OCI-M2 (cell line): ENCODE results near the gene C2CD4A.
A peak's percentile ranks its signal among the peaks of the same experiment; 100 is the strongest.
"Not testable (repeated sequence)": the region's sequence is repeated elsewhere in the genome, so short reads cannot be mapped to it uniquely, and the experiment has no call there.

Experiments
- DNase-seq: peaks from one replicate; lab custom pipeline; 2025; ENCODE audit not compliant: unreplicated experiment; lab: John Stamatoyannopoulos, UW

Gene C2CD4A, protein sequence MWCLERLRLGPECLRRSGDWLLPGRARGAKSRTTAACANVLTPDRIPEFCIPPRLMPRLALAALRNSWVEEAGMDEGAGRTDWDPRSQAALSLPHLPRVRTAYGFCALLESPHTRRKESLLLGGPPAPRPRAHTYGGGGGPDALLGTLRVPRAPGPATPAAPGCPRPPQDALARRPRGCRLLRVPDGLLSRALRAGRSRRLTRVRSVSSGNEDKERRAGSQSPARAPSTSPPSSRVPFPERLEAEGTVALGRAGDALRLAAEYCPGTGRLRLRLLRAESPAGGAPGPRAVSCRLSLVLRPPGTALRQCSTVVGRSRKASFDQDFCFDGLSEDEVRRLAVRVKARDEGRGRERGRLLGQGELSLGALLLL

DNA sequence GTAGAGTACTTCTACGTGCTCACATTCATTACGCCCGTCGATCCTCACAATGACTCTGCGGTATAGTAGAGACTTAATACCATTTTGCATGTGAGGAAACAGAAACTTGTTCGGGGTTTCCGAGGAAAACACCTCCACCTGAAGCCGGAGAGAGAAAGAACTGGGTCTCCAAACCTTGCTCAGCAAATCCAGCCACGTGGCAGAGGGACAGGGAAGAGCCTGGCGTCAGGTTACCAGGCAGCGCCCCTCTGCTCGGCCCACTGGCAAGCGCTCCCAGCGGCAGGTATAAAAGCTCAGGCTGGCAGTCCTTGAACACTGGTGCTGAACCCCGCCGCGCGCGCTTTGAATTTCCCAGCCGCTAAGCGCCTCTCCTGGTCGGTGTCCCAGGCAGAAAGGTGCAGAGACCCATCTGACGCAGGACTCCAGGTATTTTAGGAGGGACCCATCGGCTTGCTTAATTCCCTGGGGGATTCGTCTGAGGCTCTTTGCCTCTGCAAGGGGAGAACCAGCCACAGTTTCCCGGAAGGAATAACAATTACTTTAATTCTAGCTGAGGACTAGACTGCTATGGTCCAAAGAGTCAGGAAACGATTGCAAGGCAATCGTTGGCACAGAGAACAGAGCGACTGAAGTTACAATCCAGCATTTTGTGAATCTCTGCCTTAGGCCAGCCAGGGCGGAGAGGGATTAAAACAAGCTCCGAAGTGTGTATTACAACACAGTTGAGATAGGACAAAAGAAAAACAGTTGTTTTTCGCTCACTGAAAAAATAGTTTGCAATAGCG lies at the start of gene C2CD4A:
Gene C2CD4A (plus strand): TSS at position 315 of the 785 bp plus-strand sequence. CDS start 637 bp downstream, outside the sequence.
- no peak for DNase-seq

DNA sequence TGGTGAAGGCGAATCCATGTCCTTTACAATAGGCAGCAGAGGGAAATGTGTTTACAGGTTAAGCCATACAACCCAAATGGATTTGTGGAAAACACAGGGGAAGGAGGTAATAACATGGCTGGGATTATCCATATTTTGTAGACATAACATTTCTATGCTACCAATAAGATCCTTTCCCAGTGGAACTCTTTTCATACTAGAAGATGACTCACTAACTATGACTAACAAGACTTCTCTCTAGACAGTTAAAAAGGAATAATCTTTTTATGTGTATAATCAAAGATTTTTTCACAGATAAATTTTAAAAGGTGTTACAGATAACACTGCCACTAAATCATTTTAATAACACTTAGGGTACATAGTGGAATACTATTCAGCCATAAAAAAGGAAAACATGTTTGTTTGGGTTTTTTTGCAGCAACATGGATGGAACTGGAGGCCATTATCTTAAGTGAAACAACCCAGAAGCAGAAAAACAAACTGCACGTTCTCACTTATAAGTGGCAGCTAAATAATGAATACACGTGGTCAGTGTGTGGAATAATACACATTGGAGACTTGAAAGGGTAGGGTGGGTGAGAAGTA lies 46.1 kb upstream of the C2CD4A start:
- DNase-seq = no peak

DNA sequence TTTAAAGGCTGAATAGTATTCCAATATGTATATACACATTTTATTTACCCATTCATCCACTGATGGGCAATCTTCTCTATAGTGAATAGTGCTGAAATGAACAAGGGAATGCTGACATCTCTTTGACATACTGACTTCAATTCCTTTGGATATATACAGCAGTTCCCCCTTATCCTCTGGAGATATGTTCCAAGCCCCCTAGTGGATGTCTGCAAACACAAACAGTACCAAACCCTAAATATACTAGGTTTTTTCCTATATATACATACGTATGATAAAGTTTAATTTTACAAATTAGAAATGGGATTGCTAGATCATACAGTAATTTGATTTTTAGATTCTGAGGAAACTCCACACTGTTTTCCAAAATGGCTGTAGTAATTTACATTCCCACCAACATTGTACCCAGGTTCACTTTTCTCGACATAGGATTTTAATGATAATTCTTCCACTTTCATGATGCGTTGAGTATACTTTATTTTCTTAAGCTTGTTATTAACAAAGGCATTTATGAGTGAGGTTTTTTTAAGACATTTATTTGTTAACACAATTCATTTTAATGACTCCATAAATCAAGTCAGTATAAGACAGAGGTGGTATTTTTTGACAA lies 44.7 kb upstream of the C2CD4A start:
- DNase-seq = no peak

DNA sequence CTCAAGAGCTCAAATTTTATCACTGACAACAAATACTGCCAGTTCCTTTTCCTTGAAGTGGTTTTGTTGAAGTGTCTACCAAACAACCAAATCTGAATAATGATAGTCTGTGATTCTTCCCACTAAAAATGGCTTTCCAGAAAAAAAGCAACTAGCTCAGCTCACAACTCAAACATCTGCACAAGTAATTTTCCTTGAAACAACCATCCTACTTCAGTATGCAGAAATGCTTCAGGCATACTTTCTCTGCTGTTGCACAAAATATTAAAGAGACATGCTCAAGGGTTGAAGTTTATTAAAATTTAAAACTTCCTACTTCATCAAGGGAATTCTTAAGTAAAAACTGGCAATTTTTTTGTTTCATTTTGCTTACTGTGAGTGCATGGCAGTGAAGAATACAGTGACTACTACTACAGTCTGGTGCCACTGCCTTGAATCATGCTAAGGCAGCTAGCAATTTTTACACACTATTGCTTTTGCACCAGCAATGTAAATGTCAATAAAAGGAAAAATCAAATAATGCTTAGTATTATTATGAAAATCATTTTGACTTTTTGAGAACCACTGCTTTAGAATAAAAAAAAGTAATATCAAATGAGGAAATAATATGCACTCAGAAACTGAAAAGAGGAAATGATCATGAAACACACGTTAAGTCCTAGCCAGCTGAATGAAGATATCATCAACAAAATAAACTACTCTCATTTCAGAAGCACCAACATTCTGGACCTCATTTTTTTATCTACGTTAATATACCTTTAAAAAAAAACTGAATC lies 40.1 kb upstream of the C2CD4A start:
- no peak for DNase-seq

DNA sequence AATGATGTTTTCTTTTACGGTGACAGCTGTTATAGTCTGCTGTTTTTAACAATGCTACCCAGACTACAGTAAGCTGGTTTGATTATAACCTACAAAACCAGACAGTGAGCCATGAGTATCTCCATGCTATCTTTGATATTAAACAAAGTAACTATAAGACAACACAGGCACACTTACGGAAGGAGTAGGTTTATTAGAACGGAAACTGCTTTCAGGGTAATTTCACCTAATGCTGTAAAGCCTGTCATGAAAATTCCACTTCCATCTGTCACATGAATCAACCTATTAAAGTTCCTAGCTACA lies 39.6 kb upstream of the C2CD4A start:
- DNase-seq = no peak

DNA sequence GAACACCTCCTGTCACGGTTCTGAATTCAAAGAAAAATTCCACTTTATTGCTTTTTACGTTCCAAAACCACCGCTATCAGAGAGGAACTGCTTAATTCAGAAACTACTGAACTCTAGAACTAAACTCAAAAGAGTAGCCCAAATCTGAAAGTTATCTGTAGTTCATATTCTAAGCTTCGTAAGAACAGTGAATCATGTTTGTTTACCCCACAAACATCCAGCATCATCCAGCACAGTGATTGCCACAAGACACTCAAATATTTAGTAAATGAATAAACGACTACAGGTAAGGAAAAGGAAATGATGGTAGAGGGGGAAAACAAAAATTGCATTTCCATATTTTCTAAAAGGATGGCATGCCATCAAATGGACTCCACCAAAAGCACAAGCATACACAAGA lies 38.9 kb upstream of the C2CD4A start:
- DNase-seq = no peak

DNA sequence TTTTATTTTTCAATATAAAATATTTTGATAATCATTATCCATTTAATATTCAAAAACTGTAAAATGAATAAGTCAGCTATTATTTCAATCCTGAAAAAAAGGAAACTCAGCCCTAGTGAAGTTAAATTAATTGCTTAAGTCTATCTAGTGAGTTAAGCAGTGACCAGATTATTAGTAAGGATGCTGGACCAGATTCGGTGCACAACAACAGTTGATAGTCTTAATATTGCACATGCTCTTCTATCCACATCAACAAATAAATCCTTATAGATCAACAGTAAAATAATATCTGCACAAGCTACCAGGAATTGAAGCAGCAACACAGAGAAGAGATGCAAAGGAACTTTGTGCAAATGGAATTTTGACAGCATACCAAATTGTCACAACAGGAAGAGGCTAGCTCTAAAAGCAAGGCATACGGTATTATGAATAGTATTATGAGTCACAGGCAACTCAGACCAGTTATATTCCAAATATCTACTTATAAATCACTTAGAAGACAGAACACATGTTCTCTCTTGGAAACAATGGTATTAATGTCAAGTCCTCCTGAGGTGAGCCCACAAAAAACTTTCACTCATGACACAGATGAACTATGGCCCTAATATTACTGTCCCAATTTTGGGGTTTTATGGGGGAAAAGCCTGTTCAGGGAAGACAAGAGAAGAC lies 31.4 kb upstream of the C2CD4A start:
- DNase-seq = no peak

DNA sequence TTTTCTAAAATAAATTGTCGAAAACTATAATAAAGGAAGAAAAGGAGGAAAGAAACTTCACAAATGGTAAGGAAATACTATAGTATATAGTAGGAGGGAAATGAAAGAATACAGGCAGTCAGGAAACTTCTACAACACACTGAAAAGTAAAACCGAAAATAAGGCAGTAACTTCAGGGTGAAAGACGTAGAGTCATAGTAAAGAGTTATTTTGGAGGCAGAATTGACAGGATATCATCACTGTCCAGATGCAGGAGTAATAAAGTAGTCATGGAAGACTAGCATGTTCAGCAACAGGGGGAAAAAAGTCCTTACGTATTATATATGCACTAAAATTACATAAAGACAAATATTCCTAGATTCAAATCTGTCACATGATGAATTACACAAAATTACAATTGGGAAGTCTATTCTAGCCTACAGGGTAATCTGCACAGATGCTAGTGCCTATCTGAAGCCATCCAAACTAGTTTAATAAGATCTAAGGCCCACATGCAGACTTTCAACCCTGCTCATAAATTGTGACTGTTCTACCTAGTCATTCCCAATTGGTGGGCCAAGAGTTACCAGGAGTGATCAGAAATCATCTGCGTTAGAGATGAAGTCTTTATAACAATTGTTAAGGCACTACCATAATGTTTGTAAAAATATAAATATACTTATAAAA lies 20.6 kb upstream of the C2CD4A start:
- no peak for DNase-seq

DNA sequence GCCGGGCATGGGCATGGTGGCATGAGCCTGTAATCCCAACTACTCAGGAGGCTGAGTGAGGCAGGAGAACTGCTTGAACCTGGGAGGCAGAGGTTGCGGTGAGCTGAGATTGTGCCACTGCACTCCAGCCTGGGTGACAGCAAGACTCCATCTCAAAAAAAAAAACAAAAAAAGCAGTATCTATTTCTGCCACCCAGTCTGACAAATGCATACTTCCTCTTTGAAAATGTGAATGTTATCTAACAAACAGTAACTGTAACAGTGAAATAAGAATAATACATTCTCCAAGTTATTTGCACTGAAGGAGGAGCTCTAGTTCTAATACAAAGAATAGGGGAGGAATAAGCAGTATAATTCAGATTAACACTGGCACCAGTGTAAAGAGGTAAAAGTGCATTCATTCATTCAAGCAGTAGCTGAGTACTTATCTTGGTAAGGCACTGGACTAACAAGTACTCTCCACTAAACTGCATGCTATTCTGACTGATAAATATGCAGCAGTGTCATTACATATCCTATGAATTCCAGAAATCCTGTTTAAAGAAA lies 19.4 kb upstream of the C2CD4A start:
- peak; percentile 40 for DNase-seq

DNA sequence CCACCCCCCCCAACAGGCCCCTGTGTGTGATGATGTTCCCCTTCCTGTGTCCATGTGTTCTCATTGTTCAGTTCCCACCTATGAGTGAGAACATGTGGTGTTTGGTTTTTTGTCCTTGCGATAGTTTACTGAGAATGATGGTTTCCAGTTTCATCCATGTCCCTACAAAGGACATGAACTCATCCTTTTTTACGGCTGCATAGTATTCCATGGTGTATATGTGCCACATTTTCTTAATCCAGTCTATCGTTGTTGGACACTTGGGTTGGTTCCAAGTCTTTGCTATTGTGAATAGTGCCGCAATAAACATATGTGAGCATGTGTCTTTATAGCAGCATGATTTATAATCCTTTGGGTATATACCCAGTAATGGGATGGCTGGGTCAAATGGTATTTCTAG lies 18.5 kb upstream of the C2CD4A start:
- DNase-seq = not testable (repeated sequence)

DNA sequence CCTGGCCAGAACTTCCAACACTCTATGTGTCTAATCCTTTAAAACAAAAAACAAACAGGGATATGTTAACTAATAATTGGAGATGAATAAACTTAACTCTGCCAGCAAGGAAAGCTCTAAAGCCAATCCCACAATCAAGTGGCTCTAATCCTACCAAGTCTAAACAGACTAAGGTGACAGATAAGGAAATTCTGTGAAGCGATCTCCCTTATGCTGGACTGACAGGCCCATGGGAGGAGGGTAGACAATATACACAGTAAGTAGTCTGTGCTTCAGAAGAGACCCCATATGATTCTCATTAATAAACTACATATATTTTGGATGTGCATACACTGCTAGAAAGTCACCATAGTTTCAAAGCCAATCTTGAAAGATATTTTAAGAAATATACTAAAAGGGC lies 16.7 kb upstream of the C2CD4A start:
- no peak for DNase-seq

DNA sequence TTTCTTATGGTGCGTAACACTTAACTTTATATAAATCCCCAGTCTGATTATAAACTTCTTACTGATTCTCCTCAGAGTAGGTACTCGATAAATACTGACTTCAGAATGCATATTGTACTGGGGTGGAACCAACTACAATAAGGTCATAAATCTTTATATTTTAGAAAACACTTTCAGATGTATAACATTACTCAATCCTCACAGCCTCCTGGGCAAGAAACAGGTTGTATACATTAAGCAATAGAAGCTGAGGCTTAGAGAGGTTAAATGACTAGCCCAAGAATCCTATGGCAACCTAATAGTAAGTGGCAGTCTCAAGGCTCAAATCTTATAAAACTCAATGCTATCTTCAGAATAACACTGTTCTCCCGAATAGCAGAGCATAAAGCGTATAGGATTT lies 15.6 kb upstream of the C2CD4A start:
- DNase-seq = no peak

DNA sequence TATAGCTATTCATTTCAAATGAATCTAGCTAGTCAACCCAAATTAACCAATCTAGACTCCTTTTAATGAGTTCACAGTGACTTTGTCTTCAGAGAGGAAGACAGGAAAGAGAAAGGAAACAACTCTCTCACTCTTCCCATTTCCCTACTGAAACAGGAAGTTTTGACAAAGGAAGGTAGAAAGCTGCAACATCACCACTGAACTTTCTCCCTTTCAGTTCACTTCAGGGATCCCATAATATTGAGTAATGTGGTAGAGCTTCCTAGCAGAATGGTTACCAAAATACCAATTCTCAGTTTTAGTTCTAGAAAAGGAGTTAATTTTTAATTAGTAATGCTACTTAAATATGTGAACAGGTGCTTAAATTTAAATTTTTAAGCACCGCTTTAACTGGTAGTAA lies 14.1 kb upstream of the C2CD4A start:
- DNase-seq = no peak

DNA sequence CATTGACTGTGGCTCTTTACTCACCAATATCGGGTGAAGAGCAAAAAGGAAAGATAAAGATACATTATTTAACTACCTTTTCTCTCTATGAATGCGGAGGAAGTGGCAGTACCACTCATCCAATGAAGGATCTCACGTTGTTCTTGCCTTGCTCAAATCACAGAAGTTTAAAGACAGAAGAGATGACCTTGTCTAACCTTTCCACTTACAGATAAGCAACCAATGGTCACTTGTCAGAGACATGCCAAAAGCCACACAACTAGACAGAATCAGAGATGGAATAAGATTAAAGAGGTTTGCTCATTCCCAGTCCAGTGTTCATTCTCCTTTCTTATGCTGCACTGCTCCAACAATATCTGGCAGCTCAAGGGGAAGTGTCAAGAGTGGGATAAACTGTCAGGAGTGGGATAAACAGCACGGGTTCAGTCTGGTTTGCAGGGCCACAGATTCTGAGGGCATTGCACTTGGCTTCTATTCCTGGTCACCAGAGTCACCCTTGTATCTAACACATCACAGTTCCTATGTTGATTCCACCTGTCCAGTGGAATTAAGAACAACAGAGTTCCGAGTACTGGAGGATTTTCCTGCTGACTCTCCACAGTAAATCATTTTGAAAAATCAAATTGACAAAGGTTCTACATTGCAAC lies 13.2 kb upstream of the C2CD4A start:
- no peak for DNase-seq

DNA sequence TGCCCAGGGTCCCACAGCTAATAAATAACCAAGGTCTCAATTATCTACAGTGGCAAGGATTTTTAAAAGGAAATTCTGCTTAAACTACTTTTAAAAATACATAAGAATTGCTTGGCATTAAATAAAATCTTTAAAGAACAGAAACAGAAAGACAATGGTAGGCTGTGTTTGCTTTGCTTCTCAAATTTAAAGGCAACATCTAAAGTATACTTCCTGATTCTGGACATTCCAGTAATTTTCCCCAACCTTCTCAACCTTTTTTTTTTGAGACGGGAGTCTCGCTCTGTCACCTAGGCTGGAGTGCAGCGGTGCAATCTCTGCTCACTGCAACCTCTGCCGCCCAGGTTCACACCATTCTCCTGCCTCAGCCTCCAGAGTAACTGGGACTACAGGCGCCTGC lies 11.8 kb upstream of the C2CD4A start:
- no peak for DNase-seq

DNA sequence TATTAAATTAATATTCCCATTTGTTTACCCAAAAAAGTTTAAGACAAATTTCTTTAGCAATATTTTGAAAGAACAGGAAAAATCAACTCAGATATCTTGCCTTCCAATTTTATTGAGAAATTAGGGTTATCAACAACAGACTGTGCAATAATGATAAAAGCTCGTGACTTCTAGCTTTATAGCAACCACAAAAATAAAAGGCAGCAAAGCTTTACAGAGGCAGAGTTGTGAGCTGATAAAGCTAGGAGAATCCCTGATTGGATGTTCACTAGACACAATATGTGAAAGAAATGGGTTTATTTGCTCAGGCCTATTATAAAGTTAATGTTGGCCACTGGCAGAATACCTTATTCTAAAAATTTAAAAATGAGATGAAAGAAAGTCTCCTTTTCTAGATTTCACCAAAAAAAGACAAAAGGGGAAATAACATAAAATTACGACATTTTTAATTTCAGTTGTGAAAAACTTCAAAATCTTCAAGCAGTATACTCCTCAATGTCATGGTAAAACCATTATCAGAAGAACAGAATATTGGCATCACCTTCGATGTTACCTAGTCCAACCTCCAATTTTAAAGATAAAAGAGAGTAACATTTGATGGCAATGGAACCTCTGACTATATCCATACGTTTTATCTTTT lies 9.3 kb upstream of the C2CD4A start:
- DNase-seq = no peak

DNA sequence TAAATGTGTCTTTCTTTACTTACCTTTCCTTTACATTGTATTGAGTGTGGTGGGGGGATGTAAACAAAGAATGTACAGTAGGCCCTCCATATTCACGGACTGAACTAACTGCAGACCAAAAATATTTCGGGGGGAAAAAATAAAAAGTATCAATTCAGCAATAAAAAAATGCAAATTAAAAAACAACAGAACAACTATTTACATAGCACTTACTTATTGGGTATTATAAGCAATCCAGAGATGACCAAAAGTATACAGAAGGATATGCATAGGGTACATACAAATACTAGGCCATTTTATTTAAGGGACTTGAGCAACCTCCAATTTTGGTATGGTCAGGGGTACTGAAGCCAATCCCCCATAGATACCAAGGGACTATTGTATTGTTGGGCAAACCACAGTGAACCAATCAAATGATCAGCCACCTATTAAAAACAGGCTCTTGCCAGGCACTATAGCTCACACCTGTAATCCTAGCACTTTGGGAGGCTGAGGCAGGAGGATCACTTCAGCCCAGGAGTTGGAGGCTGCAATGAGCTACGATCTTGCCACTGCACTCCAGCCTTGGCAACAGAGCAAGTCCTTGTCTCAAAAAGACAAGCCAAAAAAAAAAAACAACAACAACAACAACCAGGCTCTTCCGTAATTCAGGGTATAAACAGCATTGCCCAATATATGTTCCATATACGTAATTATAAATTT lies 8.3 kb upstream of the C2CD4A start:
- DNase-seq = no peak
